Progenitor cell of endocrine pancreas (in vitro differentiated cells): Measurements from ENCODE around the gene DDX24. TPM values are rescaled to one million over a fixed set of nuclear protein-coding genes. Genes with fewer than 3 reads are reported as not detected.

ENCODE experiments used
- DNase-seq: peaks from one replicate; pipeline ENCODE4 v3.0.0; 2021; ENCODE audit warnings: low spot score; ENCODE audit not compliant: unreplicated experiment
- H3K27ac Mint-ChIP-seq: 2 replicates; pipeline ENCODE4 v1.8.0; 2021; ENCODE audit warnings: mild to moderate bottlenecking, moderate library complexity, mixed read lengths
- H3K27me3 Mint-ChIP-seq: 2 replicates; pipeline ENCODE4 v1.8.0; 2021; ENCODE audit warnings: mixed read lengths
- H3K36me3 Mint-ChIP-seq: 2 replicates; pipeline ENCODE4 v1.8.0; 2022; ENCODE audit warnings: mixed read lengths; ENCODE audit not compliant: insufficient read depth
- H3K4me1 Mint-ChIP-seq: 2 replicates; pipeline ENCODE4 v1.8.0; 2021; ENCODE audit warnings: low read depth, mixed read lengths
- H3K4me3 Mint-ChIP-seq: 2 replicates; pipeline ENCODE4 v1.8.0; 2021; ENCODE audit warnings: low read depth, mild to moderate bottlenecking, moderate library complexity, mixed read lengths
- H3K9me3 Mint-ChIP-seq: 2 replicates; pipeline ENCODE4 v1.8.0; 2021; ENCODE audit warnings: low read depth, mixed read lengths
- CTCF ChIP-seq: fragments of 200-600 bp; sonication (generic); IDR thresholded peaks from one replicate; pipeline ENCODE4 v1.5.0; 2021; ENCODE audit warnings: antibody characterized with exemption, mild to moderate bottlenecking; ENCODE audit not compliant: unreplicated experiment
- total RNA-seq: library from RNA; stranded (reverse); gene quantifications from 2 replicates; pipeline ENCODE4 v1.2.1, GENCODE V29; 2021

Gene DDX24
- total RNA-seq, 1 donor from 2014 or later, result 139 TPM

GRCh38 chr14:94047581-94047980 is 33.4 kb downstream of the DDX24 start:
- H3K27me3 Mint-ChIP-seq, result no peaks in the 10 kb centered on the region
- TF ChIP-seq CTCF, result no peak
- no peak overlapping the region for H3K4me3 Mint-ChIP-seq
- peaks cover 17% of the 10 kb centered on the region for H3K36me3 Mint-ChIP-seq
- H3K4me1 Mint-ChIP-seq, result no peaks in the 10 kb centered on the region
- no peak overlapping the region for H3K27ac Mint-ChIP-seq
- no peak for DNase-seq
- H3K9me3 Mint-ChIP-seq, result no peaks in the 10 kb centered on the region

- H3K27me3 Mint-ChIP-seq, result no peaks in the 10 kb centered on the region
- no peak for DNase-seq
These were observed 34.2 kb downstream of the DDX24 start for GRCh38 chr14:94046696-94047250.

GRCh38 chr14:94045563-94046345 is 35.2 kb downstream of the DDX24 start:
- H3K4me1 Mint-ChIP-seq, result no peaks in the 10 kb centered on the region
- H3K27ac Mint-ChIP-seq, result no peak overlapping the region
- H3K9me3 Mint-ChIP-seq, result no peaks in the 10 kb centered on the region
- no peak for TF ChIP-seq CTCF
- no peak overlapping the region for H3K4me3 Mint-ChIP-seq
- no peak for DNase-seq
- peaks cover 11% of the 10 kb centered on the region for H3K36me3 Mint-ChIP-seq
- no peaks in the 10 kb centered on the region for H3K27me3 Mint-ChIP-seq

More at GRCh38 chr14:94046696-94047250, 34.2 kb downstream of the DDX24 start:
- no peaks in the 10 kb centered on the region for H3K4me1 Mint-ChIP-seq
- no peak overlapping the region for H3K4me3 Mint-ChIP-seq
- no peak overlapping the region for H3K27ac Mint-ChIP-seq
- peaks cover 12% of the 10 kb centered on the region for H3K36me3 Mint-ChIP-seq
- H3K9me3 Mint-ChIP-seq, result no peaks in the 10 kb centered on the region
- TF ChIP-seq CTCF, result no peak

- Mint-ChIP-seq H3K36me3 (peaks cover 11% of the 10 kb centered on the region), H3K4me3 (no peak overlapping the region), H3K9me3 (no peaks in the 10 kb centered on the region), H3K4me1 (no peaks in the 10 kb centered on the region), H3K27ac (no peak overlapping the region), H3K27me3 (no peaks in the 10 kb centered on the region)
- TF ChIP-seq CTCF, result no peak
- no peak for DNase-seq
These were observed 35.9 kb downstream of the DDX24 start for GRCh38 chr14:94045101-94045500.

- H3K4me1 Mint-ChIP-seq, result no peaks in the 10 kb centered on the region
These were observed 36.4 kb downstream of the DDX24 start for GRCh38 chr14:94044476-94045091.

More at GRCh38 chr14:94044476-94045091, 36.4 kb downstream of the DDX24 start:
- H3K4me3 Mint-ChIP-seq, result no peak overlapping the region
- H3K27ac Mint-ChIP-seq, result no peak overlapping the region
- H3K36me3 Mint-ChIP-seq, result peaks cover 9% of the 10 kb centered on the region
- TF ChIP-seq CTCF, result no peak
- DNase-seq, result no peak
- no peaks in the 10 kb centered on the region for H3K9me3 Mint-ChIP-seq
- no peaks in the 10 kb centered on the region for H3K27me3 Mint-ChIP-seq
